Liver (tissue), 9 donors: Measurements from ENCODE around the gene PLXND1. TPM values are rescaled to one million over a fixed set of nuclear protein-coding genes. Genes with fewer than 3 reads are reported as not detected.

Experiments
- DNase-seq: peaks from one replicate; pipeline ENCODE4 v3.0.0-alpha.2; 2017; ENCODE audit warnings: low spot score
- H3K27ac ChIP-seq, 2 donors: one replicate each; pipeline ENCODE4 v1.7.0; 2013; ENCODE audit warnings: inconsistent platforms in 2 of 2, low read length in 2 of 2, control low read depth in 1 of 2, low read depth in 1 of 2, mild to moderate bottlenecking in 1 of 2
- H3K27me3 ChIP-seq, 4 donors: one replicate each; pipeline versions ENCODE4 v1.6.1 to v1.7.0; 2013; ENCODE audit warnings: low read length in 3 of 4, inconsistent platforms in 1 of 4, mild to moderate bottlenecking in 1 of 4, moderate library complexity in 1 of 4; ENCODE audit not compliant: control insufficient read depth in 4 of 4, insufficient read depth in 4 of 4
- H3K36me3 ChIP-seq, 4 donors: one replicate each; pipeline versions ENCODE4 v1.6.1 to v1.7.0; 2013; ENCODE audit warnings: low read length in 3 of 4, mild to moderate bottlenecking in 3 of 4, low read depth in 1 of 4, moderate library complexity in 1 of 4; ENCODE audit not compliant: control insufficient read depth in 4 of 4, insufficient read depth in 3 of 4
- H3K4me1 ChIP-seq, 4 donors: one replicate each; pipeline versions ENCODE4 v1.6.1 to v1.7.0; 2013; ENCODE audit warnings: low read length in 3 of 4, mild to moderate bottlenecking in 3 of 4, moderate library complexity in 1 of 4; ENCODE audit not compliant: control insufficient read depth in 4 of 4, insufficient read depth in 4 of 4
- H3K4me3 ChIP-seq, 3 donors: one replicate each; pipeline versions ENCODE4 v1.6.1 to v1.7.0; 2013; ENCODE audit warnings: low read length in 3 of 3, control low read depth in 1 of 3, low read depth in 1 of 3, mild to moderate bottlenecking in 1 of 3
- H3K9ac ChIP-seq, 2 donors: one replicate each; pipeline ENCODE4 v1.7.0; 2013; ENCODE audit warnings: low read length in 2 of 2, mild to moderate bottlenecking in 2 of 2, moderate library complexity in 2 of 2, control low read depth in 1 of 2, low read depth in 1 of 2
- H3K9me3 ChIP-seq, 4 donors: one replicate each; pipeline versions ENCODE4 v1.6.1 to v1.7.0; 2013; ENCODE audit warnings: low read length in 3 of 4; ENCODE audit not compliant: control insufficient read depth in 4 of 4
- ATF3 ChIP-seq: IDR thresholded peaks from 2 replicates; pipeline ENCODE4 v1.6.1; 2016; ENCODE audit warnings: antibody characterized with exemption
- CTCF ChIP-seq: fragments of 150-350 bp; IDR thresholded peaks from 2 replicates; pipeline ENCODE4 v1.5.1; 2017; ENCODE audit warnings: improper control_type of control experiment, low read depth, low read length; ENCODE audit not compliant: missing input control
- EGR1 ChIP-seq, 2 donors: IDR thresholded peaks; 2 replicates each; pipeline ENCODE4 v1.6.1; 2016 to 2018; ENCODE audit warnings: antibody characterized with exemption in 2 of 2, low read depth in 2 of 2
- FOXA1 ChIP-seq: IDR thresholded peaks from 2 replicates; pipeline ENCODE4 v1.6.1; 2016; ENCODE audit warnings: antibody characterized with exemption
- FOXA2 ChIP-seq: IDR thresholded peaks from 2 replicates; pipeline ENCODE4 v1.6.1; 2016; ENCODE audit warnings: antibody characterized with exemption
- HNF4A ChIP-seq, 2 donors: conservative IDR thresholded peaks; 2 replicates each; pipeline ENCODE4 v1.6.1; 2016; ENCODE audit warnings: antibody characterized with exemption in 2 of 2, mild to moderate bottlenecking in 2 of 2
- MAX ChIP-seq: IDR thresholded peaks from 2 replicates; pipeline ENCODE4 v1.6.1; 2016; ENCODE audit warnings: antibody characterized with exemption
- NR2F2 ChIP-seq: IDR thresholded peaks from 2 replicates; pipeline ENCODE4 v1.6.1; 2016; ENCODE audit warnings: antibody characterized with exemption
- RAD21 ChIP-seq, 2 donors: IDR thresholded peaks; 2 replicates each; pipeline ENCODE4 v1.6.1; 2016; ENCODE audit warnings: antibody characterized with exemption in 2 of 2, mild to moderate bottlenecking in 2 of 2
- REST ChIP-seq: IDR thresholded peaks from 2 replicates; pipeline ENCODE4 v1.6.1; 2016; ENCODE audit warnings: antibody characterized with exemption, mild to moderate bottlenecking
- RXRA ChIP-seq, 2 donors: IDR thresholded peaks; 2 replicates each; pipeline ENCODE4 v1.6.1; 2017 to 2018; ENCODE audit warnings: antibody characterized with exemption in 2 of 2, mild to moderate bottlenecking in 1 of 2
- SP1 ChIP-seq: IDR thresholded peaks from 2 replicates; pipeline ENCODE4 v1.6.1; 2018; ENCODE audit warnings: antibody characterized with exemption, mild to moderate bottlenecking
- TAF1 ChIP-seq: conservative IDR thresholded peaks from 2 replicates; pipeline ENCODE4 v1.6.1; 2016; ENCODE audit warnings: antibody characterized with exemption, mild to moderate bottlenecking
- ZBTB33 ChIP-seq: IDR thresholded peaks from 2 replicates; pipeline ENCODE4 v1.6.1; 2016; ENCODE audit warnings: antibody characterized with exemption
- WGBS: extraction: QIAGEN DNeasy Blood & Tissue Kit; methylation state at CpG from one replicate; pipeline ENCODE4 v1.1.7; 2013; 5-methylcytosine and 5-hydroxymethylcytosine counted together
- polyA plus RNA-seq, 2 donors: library from polyadenylated mRNA; stranded (reverse) in 1 of 2; unstranded in 1 of 2; fragments of 200-250 nt in 1 of 2; fragments of >200 nt in 1 of 2; fragmentation: Nextera tagmentation in 1 of 2; extraction: Ambion mirVana in 1 of 2; gene quantifications; one replicate each; pipeline versions ENCODE4 v1.2.1 to v1.2.3, GENCODE V29; 2013 to 2015
- total RNA-seq, 2 donors: library from RNA; depleted of rRNA; stranded (reverse); fragments of >200 nt; gene quantifications; one replicate each; pipeline ENCODE4 v1.2.3, GENCODE V29; 2014
- donor health status: healthy.
- donor health status: healthy.
- donor health status: healthy.
- donor health status: healthy.
- donor health status: healthy.

The PLXND1 gene
- total and polyA plus RNA-seq, 4 donors: 10.4 to 50.2 (median 32.8) TPM

GRCh38 chr3:129522953-129523352, 83.5 kb downstream of the PLXND1 start:
- TF ChIP-seq ZBTB33: no peak
- no peak for TF ChIP-seq EGR1 (IDR thresholded peaks at IDR 0.05; ENCODE audit: low read depth in 2 of 2)
- no peak for TF ChIP-seq FOXA2
- TF ChIP-seq MAX: no peak

GRCh38 chr3:129521611-129522010, 84.9 kb downstream of the PLXND1 start:
- H3K4me1 ChIP-seq: no peaks in the 10 kb centered on the region
- no peak overlapping the region for H3K27ac ChIP-seq
- H3K9ac ChIP-seq: no peak overlapping the region
- WGBS: 91% methylated on average over 8 of the region's 8 CpGs
- H3K4me3 ChIP-seq: no peak overlapping the region
- H3K9me3 ChIP-seq: no peaks in the 10 kb centered on the region
- no peak for DNase-seq
- H3K36me3 ChIP-seq: no peaks in the 10 kb centered on the region
- TF ChIP-seq FOXA1: no peak
- TF ChIP-seq NR2F2: no peak
- no peak for TF ChIP-seq REST
- no peaks in the 10 kb centered on the region for H3K27me3 ChIP-seq

More at GRCh38 chr3:129522953-129523352, 83.5 kb downstream of the PLXND1 start:
- Histone ChIP-seq H3K27me3 (no peaks in the 10 kb centered on the region), H3K36me3 (no peaks in the 10 kb centered on the region), H3K27ac (no peak overlapping the region), H3K4me3 (no peak overlapping the region), H3K4me1 (no peaks in the 10 kb centered on the region), H3K9me3 (no peaks in the 10 kb centered on the region), H3K9ac (no peak overlapping the region)
- WGBS: 93% methylated on average over 5 of the region's 5 CpGs
- no peak for DNase-seq

GRCh38 chr3:129520960-129521359, 85.5 kb downstream of the PLXND1 start:
- Histone ChIP-seq H3K9me3 (no peaks in the 10 kb centered on the region), H3K4me3 (no peak overlapping the region), H3K27ac (no peak overlapping the region), H3K4me1 (no peaks in the 10 kb centered on the region), H3K9ac (no peak overlapping the region), H3K36me3 (peaks cover 0 to 2% (median 0%) of the 10 kb centered on the region in 4 donors), H3K27me3 (no peaks in the 10 kb centered on the region)
- TF ChIP-seq TAF1 (no peak), CTCF (no peak), RXRA (IDR thresholded peaks at IDR 0.05) (no peak), RAD21 (IDR thresholded peaks at IDR 0.05) (no peak), ATF3 (no peak), HNF4A (conservative IDR thresholded peaks at IDR 0.05) (no peak), SP1 (no peak)
- WGBS: 91% methylated on average over 4 of the region's 4 CpGs
- DNase-seq: no peak
